Neuronal stem cell (in vitro differentiated cells): ENCODE data around the gene SPTLC1.

Experiments used
- DNase-seq: peaks from one replicate; pipeline ENCODE4 v3.0.0-alpha.2; 2013; ENCODE audit warnings: low spot score
- H2AFZ ChIP-seq: one replicate; pipeline ENCODE4 v1.6.1; 2013; ENCODE audit warnings: mild to moderate bottlenecking, low read length, inconsistent platforms
- H2AK5ac ChIP-seq: 2 replicates; pipeline ENCODE4 v1.6.1; 2013; ENCODE audit warnings: low read depth, mild to moderate bottlenecking, inconsistent platforms, low read length, moderate library complexity, mixed read lengths
- H2BK120ac ChIP-seq: 2 replicates; pipeline ENCODE4 v1.6.1; 2013; ENCODE audit warnings: low read depth, mild to moderate bottlenecking, inconsistent platforms, low read length, moderate library complexity, mixed read lengths
- H2BK12ac ChIP-seq: one replicate; pipeline ENCODE4 v1.6.1; 2013; ENCODE audit warnings: low read length, inconsistent platforms
- H2BK15ac ChIP-seq: 2 replicates; pipeline ENCODE4 v1.6.1; 2013; ENCODE audit warnings: mild to moderate bottlenecking, low read length, inconsistent platforms, mixed read lengths
- H2BK5ac ChIP-seq: one replicate; pipeline ENCODE4 v1.6.1; 2013; ENCODE audit warnings: inconsistent platforms, mild to moderate bottlenecking, low read length, moderate library complexity
- H3K14ac ChIP-seq: one replicate; pipeline ENCODE4 v1.6.1; 2013; ENCODE audit warnings: low read length, inconsistent platforms
- H3K18ac ChIP-seq: 2 replicates; pipeline ENCODE4 v1.6.1; 2013; ENCODE audit warnings: low read length, inconsistent platforms
- H3K23ac ChIP-seq: 2 replicates; pipeline ENCODE4 v1.6.1; 2013; ENCODE audit warnings: low read depth, mild to moderate bottlenecking, mixed read lengths, low read length, inconsistent platforms; ENCODE audit not compliant: poor library complexity
- H3K27ac ChIP-seq: replicated peaks from 3 replicates; pipeline ENCODE4 v1.5.1; 2013; ENCODE audit warnings: low read length, inconsistent platforms
- H3K27me3 ChIP-seq, 3 experiments: 2 replicates each; pipeline ENCODE4 v1.6.1; 2013; ENCODE audit warnings: low read length in 3 of 3, mild to moderate bottlenecking in 2 of 3, inconsistent platforms in 1 of 3, low read depth in 1 of 3, mixed read lengths in 1 of 3, moderate library complexity in 1 of 3; ENCODE audit not compliant: control insufficient read depth in 3 of 3, insufficient read depth in 3 of 3
- H3K36me3 ChIP-seq, 2 donors: replicated peaks in 1 of 2; 2 replicates each; pipeline ENCODE4 v1.6.1; 2013; ENCODE audit warnings: low read length in 2 of 2; ENCODE audit not compliant: control insufficient read depth in 2 of 2, insufficient read depth in 2 of 2
- H3K4ac ChIP-seq: 2 replicates; pipeline ENCODE4 v1.6.1; 2013; ENCODE audit warnings: inconsistent platforms, mild to moderate bottlenecking, low read length, moderate library complexity
- H3K4me1 ChIP-seq, 2 donors: 1 replicate in 1 of 2; 2 replicates in 1 of 2; pipeline ENCODE4 v1.6.1; 2013; ENCODE audit warnings: low read length in 2 of 2, low read depth in 1 of 2; ENCODE audit not compliant: control insufficient read depth in 2 of 2, insufficient read depth in 1 of 2
- H3K4me2 ChIP-seq: one replicate; pipeline ENCODE4 v1.6.1; 2013; ENCODE audit warnings: mild to moderate bottlenecking, low read length, inconsistent platforms; ENCODE audit not compliant: insufficient read depth, poor library complexity, severe bottlenecking
- H3K4me3 ChIP-seq, 2 donors: 2 replicates each; pipeline ENCODE4 v1.5.1; 2013; ENCODE audit warnings: low read length in 2 of 2, mild to moderate bottlenecking in 2 of 2, inconsistent platforms in 1 of 2, moderate library complexity in 1 of 2
- H3K79me1 ChIP-seq: one replicate; pipeline ENCODE4 v1.6.1; 2013; ENCODE audit warnings: low read depth, mild to moderate bottlenecking, inconsistent platforms, low read length, moderate library complexity
- H3K9ac ChIP-seq: one replicate; pipeline ENCODE4 v1.6.1; 2013; ENCODE audit warnings: mild to moderate bottlenecking, low read depth, low read length, inconsistent platforms; ENCODE audit not compliant: poor library complexity
- H3K9me3 ChIP-seq, 2 donors: replicated peaks in 1 of 2; 2 replicates each; pipeline versions ENCODE3 to v1.6.1; 2013; ENCODE audit warnings: low read length in 2 of 2, mild to moderate bottlenecking in 2 of 2, inconsistent platforms in 1 of 2, low read depth in 1 of 2, mixed read lengths in 1 of 2, moderate library complexity in 1 of 2; ENCODE audit not compliant: control insufficient read depth in 2 of 2, insufficient read depth in 1 of 2
- H4K8ac ChIP-seq: one replicate; pipeline ENCODE4 v1.6.1; 2013; ENCODE audit warnings: low read depth, mild to moderate bottlenecking, inconsistent platforms, low read length, moderate library complexity
- H4K91ac ChIP-seq: one replicate; pipeline ENCODE4 v1.6.1; 2013; ENCODE audit warnings: low read length, low read depth, mild to moderate bottlenecking, inconsistent platforms; ENCODE audit not compliant: poor library complexity
- WGBS, 2 donors: extraction: QIAGEN DNeasy Blood & Tissue Kit; methylation state at CpG; one replicate each; pipeline ENCODE4 v1.1.7; 2013; ENCODE audit warnings: missing lambda C conversion rate in 2 of 2, mixed read lengths in 1 of 2; ENCODE audit not compliant: insufficient read length in 2 of 2, insufficient replicate concordance in 1 of 2; ENCODE audit errors: extremely low coverage in 2 of 2; 5-methylcytosine and 5-hydroxymethylcytosine counted together

SPTLC1 gene

GRCh38 chr9:92043002-92043401, 72.2 kb downstream of the SPTLC1 start:
- no peak overlapping the region for H3K18ac ChIP-seq
- H2BK120ac ChIP-seq: no peak overlapping the region
- no peaks in the 10 kb centered on the region for H3K79me1 ChIP-seq
- no peak overlapping the region for H2BK12ac ChIP-seq
- no peak overlapping the region for H3K4me2 ChIP-seq
- peaks cover 26 to 74% of the 10 kb centered on the region in 2 donors for H3K36me3 ChIP-seq
- no peak overlapping the region for H3K23ac ChIP-seq
- H2BK5ac ChIP-seq: no peak overlapping the region
- H3K9ac ChIP-seq: no peak overlapping the region
- H3K4me3 ChIP-seq: no peak overlapping the region
- H3K14ac ChIP-seq: no peak overlapping the region
- no CpG with 5 or more reads among the region's 3 CpGs for whole genome bisulfite sequencing, 2 donors
- no peak overlapping the region for H3K27ac ChIP-seq
- H2AFZ ChIP-seq: no peak overlapping the region
- H3K27me3 ChIP-seq: no peaks in the 10 kb centered on the region
- no peak for DNase-seq
- no peak overlapping the region for H4K91ac ChIP-seq
- no peak overlapping the region for H4K8ac ChIP-seq
- H3K9me3 ChIP-seq: peaks cover 6 to 36% of the 10 kb centered on the region in 2 donors
- peaks cover 6% of the 10 kb centered on the region in 2 donors for H3K4me1 ChIP-seq
- no peak overlapping the region for H2AK5ac ChIP-seq
- no peak overlapping the region for H2BK15ac ChIP-seq
- H3K4ac ChIP-seq: no peak overlapping the region

DNA sequence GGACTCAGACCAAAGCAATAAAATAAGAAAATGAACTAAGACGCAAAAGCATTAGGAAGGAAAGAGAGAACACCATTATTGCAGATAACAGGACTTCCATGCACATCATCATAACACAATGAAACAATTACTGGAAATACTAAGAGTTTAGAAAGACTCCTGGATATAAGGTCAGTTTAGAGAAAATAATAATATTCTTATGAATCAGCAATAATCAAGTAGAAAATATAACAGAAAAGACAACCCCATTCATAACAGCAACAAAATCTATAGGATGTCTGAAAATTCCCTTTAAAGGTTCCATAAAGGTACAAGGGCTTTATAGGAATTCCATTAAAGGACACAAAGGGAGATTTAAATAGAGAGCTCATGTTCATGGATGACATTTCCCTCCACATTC, 73.0 kb downstream of the SPTLC1 start:
- WGBS, 2 donors: no CpG with 5 or more reads among the region's 1 CpG
- Histone ChIP-seq H3K18ac (no peak overlapping the region), H4K91ac (no peak overlapping the region), H2AFZ (no peak overlapping the region), H3K23ac (no peak overlapping the region), H2AK5ac (no peak overlapping the region), H3K4me1 (peaks cover 9 to 14% of the 10 kb centered on the region in 2 donors), H3K4ac (no peak overlapping the region), H3K79me1 (no peaks in the 10 kb centered on the region), H4K8ac (no peak overlapping the region), H3K27ac (no peak overlapping the region), H3K9ac (no peak overlapping the region), H3K9me3 (peaks cover 6 to 36% of the 10 kb centered on the region in 2 donors), H2BK120ac (no peak overlapping the region), H2BK5ac (no peak overlapping the region), H2BK15ac (no peak overlapping the region), H3K4me3 (no peak overlapping the region), H3K4me2 (no peak overlapping the region), H3K27me3 (no peaks in the 10 kb centered on the region), H3K14ac (no peak overlapping the region), H2BK12ac (no peak overlapping the region), H3K36me3 (peaks cover 26 to 69% of the 10 kb centered on the region in 2 donors)
- DNase-seq: no peak

- no peak overlapping the region for H3K4me3 ChIP-seq
- no CpG with 5 or more reads among the region's 2 CpGs for WGBS, 2 donors
- H4K8ac ChIP-seq: no peak overlapping the region
- H3K4me2 ChIP-seq: no peak overlapping the region
- H2BK5ac ChIP-seq: no peak overlapping the region
- H4K91ac ChIP-seq: no peak overlapping the region
- peaks cover 9 to 14% of the 10 kb centered on the region in 2 donors for H3K4me1 ChIP-seq
- no peak overlapping the region for H3K14ac ChIP-seq
- H3K27me3 ChIP-seq: no peaks in the 10 kb centered on the region
- H2AFZ ChIP-seq: no peak overlapping the region
- no peak overlapping the region for H2BK15ac ChIP-seq
- no peak overlapping the region for H3K9ac ChIP-seq
- H2AK5ac ChIP-seq: no peak overlapping the region
- no peak overlapping the region for H3K4ac ChIP-seq
- H3K9me3 ChIP-seq: peaks cover 4 to 11% of the 10 kb centered on the region in 2 donors
- H2BK12ac ChIP-seq: no peak overlapping the region
- no peak overlapping the region for H2BK120ac ChIP-seq
- no peaks in the 10 kb centered on the region for H3K79me1 ChIP-seq
- no peak overlapping the region for H3K18ac ChIP-seq
- no peak for DNase-seq
- H3K27ac ChIP-seq: no peak overlapping the region
- H3K23ac ChIP-seq: no peak overlapping the region
- peaks cover 17 to 67% of the 10 kb centered on the region in 2 donors for H3K36me3 ChIP-seq
These were observed 78.5 kb downstream of the SPTLC1 start for GRCh38 chr9:92036756-92037155.

- Histone ChIP-seq H3K4me1 (peaks cover 9 to 14% of the 10 kb centered on the region in 2 donors), H2AFZ (no peak overlapping the region), H2BK12ac (no peak overlapping the region), H3K18ac (no peak overlapping the region), H3K4me2 (no peak overlapping the region), H3K79me1 (no peaks in the 10 kb centered on the region), H3K27ac (no peak overlapping the region), H3K14ac (no peak overlapping the region), H3K4ac (no peak overlapping the region), H3K23ac (no peak overlapping the region), H2BK5ac (no peak overlapping the region), H2BK120ac (no peak overlapping the region), H3K36me3 (peaks cover 16 to 66% of the 10 kb centered on the region in 2 donors), H2AK5ac (no peak overlapping the region), H3K4me3 (no peak overlapping the region), H2BK15ac (no peak overlapping the region), H3K27me3 (no peaks in the 10 kb centered on the region), H3K9me3 (peaks cover 4 to 7% of the 10 kb centered on the region in 2 donors), H4K8ac (no peak overlapping the region), H4K91ac (no peak overlapping the region), H3K9ac (no peak overlapping the region)
- whole genome bisulfite sequencing, 2 donors: no CpG with 5 or more reads among the region's 5 CpGs
- no peak for DNase-seq
These were observed 78.8 kb downstream of the SPTLC1 start for GRCh38 chr9:92036411-92036746.
